GM18951 (cell line): Measurements from ENCODE around the gene GAD2.

Source experiments
- POLR2A ChIP-seq: IDR thresholded peaks from 4 replicates; pipeline ENCODE4 v1.6.1; 2011; ENCODE audit warnings: mild to moderate bottlenecking; ENCODE audit not compliant: insufficient read length, insufficient read depth; ENCODE audit errors: extremely low read depth
- in situ Hi-C: fragments of 300-500 bp; cut with MboI; formaldehyde crosslinking; loops from one replicate; pipeline ENCODE4 v1.12.0; 2022; ENCODE audit warnings: low sequenced_read_pairs, mixed read lengths, inconsistent platforms; ENCODE audit not compliant: unreplicated experiment

GAD2 gene

DNA sequence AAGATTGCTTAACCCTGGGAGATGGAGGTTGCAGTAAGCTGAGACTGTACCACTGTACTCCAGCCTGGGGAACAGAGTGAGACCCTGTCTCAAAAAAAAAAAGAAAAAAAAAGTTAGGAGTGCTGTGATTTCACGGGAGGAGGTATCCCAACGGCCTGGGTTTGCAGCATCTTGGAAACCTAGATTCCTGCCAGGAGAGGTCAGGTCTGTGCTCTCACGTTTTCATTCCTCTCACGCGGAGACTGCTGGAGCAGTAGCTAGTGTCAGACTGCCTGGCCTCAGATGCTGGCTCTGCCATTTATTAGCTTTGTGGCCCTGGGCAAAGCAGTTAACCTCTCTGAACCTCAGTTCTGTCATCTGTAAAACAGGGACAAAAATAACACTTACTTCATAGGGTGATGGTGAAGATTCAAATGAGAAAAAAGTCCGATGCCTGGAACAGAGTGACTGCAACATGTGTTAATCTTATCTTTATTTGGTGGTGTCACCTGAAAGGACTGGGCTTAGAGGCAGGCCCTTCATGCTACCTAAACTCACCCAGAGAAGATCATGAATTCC, 94.9 kb downstream of the GAD2 start:
- in situ Hi-C loops: no loop called here

DNA sequence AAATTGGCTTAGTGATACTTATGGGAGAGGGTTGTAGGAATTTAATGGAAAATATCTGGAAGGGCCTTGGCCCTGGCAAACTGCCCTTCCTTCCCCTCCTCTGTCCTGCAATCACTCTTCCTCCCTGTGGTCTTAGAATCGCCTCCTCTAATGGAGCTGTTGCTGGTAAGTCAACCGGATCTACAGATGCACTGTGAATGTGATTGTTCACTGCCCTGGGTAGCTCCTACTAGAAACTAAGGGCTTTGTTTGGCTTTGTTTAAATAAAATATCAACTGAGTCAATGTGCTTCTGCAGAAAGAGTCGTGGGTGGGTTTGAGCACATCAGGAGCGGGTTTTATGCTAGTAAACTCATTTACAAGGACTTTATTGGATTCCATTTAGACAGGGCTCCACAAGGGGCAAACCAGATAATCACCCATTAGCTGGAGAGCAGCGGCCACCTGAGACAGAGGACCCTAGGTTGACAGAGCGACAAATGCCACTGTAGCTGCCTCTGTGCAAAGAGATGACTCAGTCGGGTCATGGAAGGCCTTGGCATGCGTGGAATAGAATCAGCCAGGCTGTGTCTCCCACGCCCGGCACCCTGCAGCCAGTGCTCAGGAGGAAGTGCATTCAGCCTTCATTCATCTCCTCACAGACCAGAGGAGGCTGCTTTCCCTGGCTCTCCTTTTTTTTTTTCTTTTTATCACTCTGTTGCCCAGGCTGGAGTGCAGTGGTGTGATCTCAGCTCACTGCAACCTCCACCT, 97.9 kb downstream of the GAD2 start:
- in situ Hi-C loops: no loop called here
- TF ChIP-seq POLR2A: no peak

More for the DNA sequence above, 94.9 kb downstream of the GAD2 start:
- TF ChIP-seq POLR2A: no peak

DNA sequence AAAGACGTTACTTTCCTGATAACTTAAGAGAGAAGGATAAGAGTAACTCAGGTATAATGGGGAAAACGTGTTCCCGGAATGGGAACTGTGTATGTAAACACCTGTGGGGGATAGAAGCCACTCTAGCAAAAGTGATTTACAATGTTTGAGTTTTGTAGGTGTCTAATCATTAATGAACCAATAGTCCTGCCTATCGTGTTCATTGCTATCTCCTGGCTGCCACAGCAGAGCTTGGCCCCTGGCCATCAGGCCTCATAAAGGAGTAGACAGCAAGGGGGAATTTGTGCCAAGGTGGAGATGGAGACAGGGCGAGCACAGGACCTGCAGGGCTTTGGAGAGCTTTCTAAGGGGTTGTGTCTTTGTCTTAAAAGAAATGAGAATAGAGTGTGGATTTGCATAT, 102.1 kb downstream of the GAD2 start:
- TF ChIP-seq POLR2A: no peak
- in situ Hi-C loops: no loop called here

DNA sequence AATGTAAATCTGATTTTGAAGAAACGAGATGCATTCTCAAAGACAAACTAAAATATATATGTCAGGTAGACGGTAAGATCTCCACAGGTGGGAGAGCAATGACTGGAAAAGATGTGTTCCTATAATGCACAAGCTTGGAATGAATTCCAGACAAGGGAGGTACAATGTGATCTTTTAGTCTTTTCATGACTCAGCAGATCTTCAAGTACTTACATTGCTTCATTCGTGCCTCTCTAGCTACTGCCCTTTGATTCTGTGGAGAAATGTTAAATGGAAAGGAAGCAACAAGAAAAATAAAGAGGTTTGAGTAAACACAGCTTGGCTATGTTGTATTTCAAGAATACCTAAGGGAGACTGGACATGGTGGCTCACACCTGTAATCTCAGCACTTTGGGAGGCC, 106.6 kb downstream of the GAD2 start:
- in situ Hi-C loops: no loop called here
- TF ChIP-seq POLR2A: no peak

DNA sequence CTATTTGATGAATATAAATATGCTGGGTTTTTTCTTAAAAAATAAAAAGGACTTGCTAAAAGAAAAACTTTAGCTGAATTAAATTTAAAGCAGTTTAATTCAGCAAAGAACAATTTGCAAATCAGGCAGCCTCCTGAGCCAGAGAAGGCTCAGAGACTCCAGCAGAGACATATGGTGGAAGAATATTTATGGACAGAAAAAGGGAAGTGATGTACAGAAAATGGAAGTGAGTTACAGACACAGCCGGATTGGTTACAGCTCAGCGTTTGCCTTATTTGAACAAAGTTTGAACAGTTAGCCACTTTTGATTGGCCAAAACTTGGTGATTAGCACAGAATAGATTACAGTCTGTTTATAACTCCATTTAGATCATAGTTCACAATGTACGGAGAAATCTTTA, 110.3 kb downstream of the GAD2 start:
- in situ Hi-C loops: loop anchor here (25.0 kb wide), 1 partner anchor 360 kb away; the partner anchor contains the start of gene PDSS1
- no peak for TF ChIP-seq POLR2A

DNA sequence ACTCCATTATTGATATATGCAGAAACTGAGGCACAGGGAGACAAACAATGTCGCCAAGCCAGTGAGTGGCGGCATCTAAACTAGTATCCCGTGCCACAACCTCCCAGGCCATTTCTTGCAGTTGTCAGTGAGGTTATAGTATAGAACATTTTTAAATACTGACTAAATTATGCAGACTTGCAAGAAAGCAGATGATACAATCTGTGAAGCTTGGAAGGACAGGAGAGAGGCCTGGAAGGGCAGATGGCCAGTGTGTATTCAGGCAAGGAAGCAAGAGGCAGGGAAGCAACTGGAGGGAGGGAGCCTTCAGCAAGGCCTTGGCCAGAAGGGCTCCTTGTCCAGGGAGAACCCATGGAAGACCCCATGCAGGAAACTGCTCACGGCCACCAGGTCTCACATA, 111.2 kb downstream of the GAD2 start:
- no peak for TF ChIP-seq POLR2A
- in situ Hi-C loops: loop anchor here (25.0 kb wide), 1 partner anchor 359 kb away; the partner anchor contains the start of gene PDSS1

DNA sequence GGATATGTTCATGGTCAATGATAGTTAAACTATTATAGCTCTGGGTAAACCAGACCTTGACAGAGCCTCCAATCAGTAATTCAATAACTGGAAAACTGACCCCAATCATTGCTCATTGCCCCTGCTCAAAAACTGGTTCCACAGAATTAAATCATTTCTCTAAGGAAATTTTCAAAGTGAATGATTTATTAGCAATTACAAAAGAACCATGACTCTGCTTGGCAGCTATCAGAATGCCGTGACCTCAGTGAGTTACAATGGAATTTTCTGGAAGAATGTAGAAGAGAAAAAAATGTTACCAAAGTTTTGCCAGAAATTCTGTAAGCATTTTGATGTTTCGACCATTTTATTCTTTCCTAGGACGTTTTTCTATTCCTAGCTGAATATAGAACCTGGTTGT, 114.8 kb downstream of the GAD2 start:
- no peak for TF ChIP-seq POLR2A
- in situ Hi-C loops: loop anchor here (25.0 kb wide), 1 partner anchor 356 kb away; the partner anchor contains the start of gene PDSS1

DNA sequence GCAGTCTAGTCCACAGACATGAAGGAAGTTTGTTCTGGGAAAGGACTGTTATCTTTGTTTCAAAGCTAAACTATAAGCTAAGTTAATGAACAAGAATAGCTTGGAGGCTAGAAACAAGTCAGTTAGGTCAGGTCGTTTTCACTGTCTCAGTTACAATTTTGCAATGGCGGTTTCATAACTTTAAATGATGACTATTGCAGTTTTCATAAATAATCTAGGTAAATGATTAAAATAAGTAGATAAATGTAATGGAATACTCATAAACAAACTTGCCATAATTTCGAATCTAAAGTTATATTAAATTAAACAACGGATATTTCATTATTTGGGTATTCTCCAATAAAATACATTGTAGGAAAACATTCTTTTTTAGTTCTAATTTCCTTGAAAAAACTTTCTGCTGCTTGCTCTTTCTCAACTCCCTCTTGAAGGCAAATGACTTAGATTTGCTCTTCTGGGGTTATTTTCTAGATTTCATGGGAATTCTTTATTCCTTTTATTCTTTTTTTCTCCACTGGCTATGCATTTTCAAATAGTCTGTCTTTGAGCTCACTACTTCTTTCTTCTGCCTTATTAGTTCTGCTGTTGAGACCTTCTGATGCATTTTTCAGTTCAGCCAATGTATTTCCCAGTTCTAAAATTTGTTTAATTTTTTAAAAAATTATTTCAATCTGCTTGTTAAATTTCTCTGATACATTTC, 117.8 kb downstream of the GAD2 start:
- in situ Hi-C loops: loop anchor here (25.0 kb wide), 1 partner anchor 353 kb away; the partner anchor contains the start of gene PDSS1
- no peak for TF ChIP-seq POLR2A

DNA sequence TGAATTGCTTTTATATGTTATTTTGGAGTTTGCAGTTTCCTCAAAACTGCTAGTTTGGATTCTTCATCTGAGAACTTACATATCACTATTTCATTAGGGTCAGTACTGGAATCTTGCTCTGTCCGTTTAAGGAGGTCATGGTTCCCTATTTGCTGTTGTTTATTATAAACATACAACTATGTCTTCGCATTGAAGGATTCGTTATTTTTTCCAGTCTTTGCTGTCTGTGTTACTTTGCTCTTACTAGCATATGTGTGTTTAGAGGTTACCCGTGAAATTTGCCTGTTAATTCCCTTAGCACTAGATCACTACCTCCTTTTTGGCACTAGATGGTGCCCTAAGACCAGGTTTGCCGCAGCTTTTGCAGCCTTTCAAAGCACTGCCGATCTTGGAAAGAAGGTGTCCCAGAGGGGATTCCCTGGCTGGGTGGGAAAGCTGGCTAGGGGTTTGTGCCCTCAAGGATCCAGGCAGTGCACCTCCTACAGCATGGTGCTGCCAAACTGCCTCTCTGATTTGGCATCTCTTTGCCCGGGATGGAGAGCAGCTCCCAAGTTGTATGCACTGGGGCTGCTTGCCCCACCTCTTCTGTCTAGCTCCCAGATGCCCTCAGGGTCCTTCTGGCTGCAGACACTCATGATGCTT, 118.5 kb downstream of the GAD2 start:
- in situ Hi-C loops: loop anchor here (5.0 to 25.0 kb wide), 3 partner anchors 227 to 547 kb away; partner anchors contain the start of gene PDSS1

DNA sequence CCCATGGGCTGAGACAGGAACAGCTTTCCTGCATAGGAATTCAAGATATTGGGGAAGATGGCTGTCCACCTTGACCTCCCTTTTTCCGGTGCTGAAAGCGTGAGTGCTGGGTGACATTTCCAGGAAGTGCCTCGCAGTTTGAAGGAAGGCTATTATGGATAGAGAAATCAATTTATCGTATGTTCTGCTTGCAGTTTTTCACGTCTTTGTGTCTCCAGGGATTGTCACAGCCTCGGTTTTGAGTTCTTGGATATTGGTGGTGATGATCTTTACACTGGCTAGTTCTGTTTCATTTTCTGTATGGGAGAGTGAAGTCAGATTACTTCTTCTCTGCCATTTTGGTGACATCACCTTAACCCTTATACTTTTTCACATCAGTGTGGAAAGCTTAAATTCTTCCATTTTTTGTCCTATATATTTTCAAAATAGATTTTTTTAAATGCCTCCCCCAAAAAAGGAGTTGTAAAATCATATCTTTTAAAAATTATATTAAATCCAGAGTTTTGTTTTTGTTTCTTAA, 119.1 kb downstream of the GAD2 start:
- TF ChIP-seq POLR2A: no peak
- in situ Hi-C loops: loop anchor here (5.0 to 25.0 kb wide), 3 partner anchors 227 to 547 kb away; partner anchors contain the start of gene PDSS1

More for the DNA sequence above, 118.5 kb downstream of the GAD2 start:
- no peak for TF ChIP-seq POLR2A

DNA sequence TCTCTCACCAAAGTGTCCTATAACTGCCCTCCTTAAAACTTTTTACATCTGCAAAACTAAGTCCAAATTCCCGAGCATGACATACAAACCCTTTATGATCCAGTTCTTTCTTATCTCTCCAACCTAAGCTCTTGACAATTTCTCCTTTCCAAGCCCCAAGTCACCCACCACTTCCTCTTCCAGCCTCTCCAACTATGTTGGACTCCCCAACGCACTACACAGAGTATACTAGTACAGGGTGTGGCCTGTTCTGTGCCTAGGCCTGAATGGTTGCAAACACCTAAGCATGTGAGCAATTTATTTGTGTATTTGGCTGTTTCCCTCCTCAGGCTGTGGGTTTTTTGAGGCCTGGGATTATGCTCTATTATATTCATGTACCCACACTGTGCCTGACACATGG, 120.4 kb downstream of the GAD2 start:
- in situ Hi-C loops: loop anchor here (5.0 to 25.0 kb wide), 3 partner anchors 225 to 545 kb away; partner anchors contain the start of gene PDSS1
- no peak for TF ChIP-seq POLR2A

DNA sequence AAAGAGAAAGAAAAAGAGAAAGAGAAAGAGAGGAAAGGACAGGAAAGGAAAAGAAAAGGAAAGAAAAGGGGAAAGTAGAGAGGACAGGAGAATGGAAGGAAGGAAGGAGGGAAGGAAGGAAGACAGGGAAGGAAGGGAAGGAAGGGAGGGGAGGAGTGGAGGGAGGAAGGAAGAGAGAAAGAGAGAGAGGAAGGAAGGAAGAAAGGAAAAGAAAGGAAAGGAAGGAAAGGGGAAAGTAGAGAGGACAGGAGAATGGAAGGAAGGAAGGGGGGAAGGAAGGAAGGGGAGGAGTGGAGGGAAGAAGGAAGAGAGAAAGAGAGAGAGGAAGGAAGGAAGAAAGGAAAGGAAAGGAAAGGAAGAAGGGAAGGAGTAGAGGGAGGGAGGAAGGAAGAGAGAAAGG, 125.1 kb downstream of the GAD2 start:
- in situ Hi-C loops: loop anchor here (25.0 kb wide), 1 partner anchor 346 kb away; the partner anchor contains the start of gene PDSS1

DNA sequence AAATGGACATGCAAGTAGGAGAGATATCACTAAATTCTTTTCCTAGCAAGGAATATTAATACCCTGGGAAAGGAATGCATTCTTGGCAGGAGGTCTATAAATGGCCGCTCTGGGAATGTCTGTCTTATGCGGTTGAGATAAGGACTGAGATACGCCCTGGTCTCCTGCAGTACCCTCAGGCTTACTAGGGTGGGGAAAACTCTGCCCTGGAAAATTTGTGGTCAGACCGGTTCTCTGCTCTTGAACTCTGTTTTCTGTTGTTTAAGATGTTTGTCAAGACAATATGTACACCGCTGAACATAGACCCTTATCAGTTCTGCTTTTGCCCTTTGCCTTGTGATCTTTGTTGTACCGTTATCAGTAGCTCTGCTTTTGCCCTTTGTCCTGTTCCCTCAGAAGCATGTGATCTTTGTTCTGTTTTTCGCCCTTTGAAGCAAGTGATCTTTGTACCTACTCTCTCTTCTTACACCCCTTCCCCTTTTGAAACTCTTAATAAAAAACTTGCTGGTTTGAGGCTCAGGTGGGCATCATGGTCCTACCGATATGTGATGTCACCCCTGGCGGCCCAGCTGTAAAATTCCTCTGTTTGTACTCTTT, 132.3 kb downstream of the GAD2 start:
- in situ Hi-C loops: loop anchor here (25.0 kb wide), 1 partner anchor 338 kb away; the partner anchor contains the start of gene PDSS1

More for the DNA sequence above, 125.1 kb downstream of the GAD2 start:
- no peak for TF ChIP-seq POLR2A
